Upper lobe of left lung (tissue), 4 donors: ENCODE data around the gene TGFB1.

Experiments used
- EP300 ChIP-seq, 4 donors: sonication (generic); formaldehyde crosslinking; IDR thresholded peaks; one replicate each; pipeline ENCODE4 v1.5.1; 2017; ENCODE audit warnings: antibody characterized with exemption in 4 of 4, control low read depth in 2 of 4
- POLR2A ChIP-seq, 4 donors: fragments of 450-650 bp; IDR thresholded peaks; one replicate each; pipeline ENCODE4 v1.5.1; 2016 to 2017; ENCODE audit warnings: antibody characterized with exemption in 4 of 4, mild to moderate bottlenecking in 2 of 4
- POLR2AphosphoS5 ChIP-seq, 2 donors: sonication (generic); formaldehyde crosslinking; IDR thresholded peaks; one replicate each; pipeline ENCODE4 v1.5.1; 2017; ENCODE audit warnings: antibody characterized with exemption in 2 of 2

GRCh38 chr19:41335467-41335866, 18.3 kb downstream of the TGFB1 start:
- no peak for TF ChIP-seq POLR2A (IDR thresholded peaks at IDR 0.05)
- no peak for TF ChIP-seq POLR2AphosphoS5 (IDR thresholded peaks at IDR 0.05)
- no peak for TF ChIP-seq EP300 (IDR thresholded peaks at IDR 0.05)
